HG03103 (cell line): ENCODE results near the gene HSPA1L.
"Not testable (repeated sequence)": the region's sequence is repeated elsewhere in the genome, so short reads cannot be mapped to it uniquely, and the experiment has no call there.

Experiments
- ATAC-seq: cut with Tn5 transposase; IDR thresholded peaks from one replicate; pipeline ENCODE4 v1.9.1; 2021; ENCODE audit warnings: low read depth; ENCODE audit not compliant: unreplicated experiment

Gene HSPA1L

DNA sequence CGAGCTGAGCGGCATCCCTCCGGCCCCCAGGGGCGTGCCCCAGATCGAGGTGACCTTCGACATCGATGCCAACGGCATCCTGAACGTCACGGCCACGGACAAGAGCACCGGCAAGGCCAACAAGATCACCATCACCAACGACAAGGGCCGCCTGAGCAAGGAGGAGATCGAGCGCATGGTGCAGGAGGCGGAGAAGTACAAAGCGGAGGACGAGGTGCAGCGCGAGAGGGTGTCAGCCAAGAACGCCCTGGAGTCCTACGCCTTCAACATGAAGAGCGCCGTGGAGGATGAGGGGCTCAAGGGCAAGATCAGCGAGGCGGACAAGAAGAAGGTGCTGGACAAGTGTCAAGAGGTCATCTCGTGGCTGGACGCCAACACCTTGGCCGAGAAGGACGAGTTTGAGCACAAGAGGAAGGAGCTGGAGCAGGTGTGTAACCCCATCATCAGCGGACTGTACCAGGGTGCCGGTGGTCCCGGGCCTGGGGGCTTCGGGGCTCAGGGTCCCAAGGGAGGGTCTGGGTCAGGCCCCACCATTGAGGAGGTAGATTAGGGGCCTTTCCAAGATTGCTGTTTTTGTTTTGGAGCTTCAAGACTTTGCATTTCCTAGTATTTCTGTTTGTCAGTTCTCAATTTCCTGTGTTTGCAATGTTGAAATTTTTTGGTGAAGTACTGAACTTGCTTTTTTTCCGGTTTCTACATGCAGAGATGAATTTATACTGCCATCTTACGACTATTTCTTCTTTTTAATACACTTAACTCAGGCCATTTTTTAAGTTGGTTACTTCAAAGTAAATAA lies 2.2 kb upstream of the HSPA1L start:
- not testable (repeated sequence) for ATAC-seq

DNA sequence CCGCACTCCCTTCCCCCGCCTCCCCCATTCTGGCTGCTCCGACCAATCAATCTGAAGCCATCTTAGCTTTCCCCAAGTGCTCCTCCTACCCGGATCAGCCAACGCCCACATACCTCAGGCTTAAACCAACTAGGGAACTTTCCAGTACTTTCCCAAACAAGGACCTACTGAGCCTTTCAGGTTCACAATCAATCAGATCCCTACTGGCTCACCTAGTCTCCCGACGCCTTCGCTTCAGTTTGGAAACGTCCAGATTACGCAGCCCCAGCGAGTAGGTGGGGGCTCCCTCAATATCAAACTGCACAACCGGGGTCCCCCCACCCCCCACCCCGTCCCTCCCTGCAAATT lies 432 bp downstream of the HSPA1L start:
- no peak for ATAC-seq

DNA sequence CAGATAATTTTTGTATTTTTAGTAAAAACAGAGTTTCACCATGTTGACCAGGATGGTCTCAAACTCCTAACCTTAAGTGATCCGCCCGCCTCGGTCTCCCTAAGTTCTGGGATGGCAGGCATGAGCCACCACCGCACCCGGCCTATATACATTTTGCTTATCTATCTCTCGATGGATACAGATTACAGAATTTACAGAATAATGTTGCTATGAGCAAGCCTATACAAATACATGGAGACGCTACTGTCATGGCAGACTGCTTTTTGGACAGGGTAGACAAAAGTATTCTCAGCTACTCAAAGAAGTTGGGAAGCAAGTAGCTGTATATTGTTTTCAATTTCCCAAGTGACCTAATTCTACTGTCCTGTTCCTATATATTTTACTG lies 1.6 kb downstream of the HSPA1L start:
- no peak for ATAC-seq

DNA sequence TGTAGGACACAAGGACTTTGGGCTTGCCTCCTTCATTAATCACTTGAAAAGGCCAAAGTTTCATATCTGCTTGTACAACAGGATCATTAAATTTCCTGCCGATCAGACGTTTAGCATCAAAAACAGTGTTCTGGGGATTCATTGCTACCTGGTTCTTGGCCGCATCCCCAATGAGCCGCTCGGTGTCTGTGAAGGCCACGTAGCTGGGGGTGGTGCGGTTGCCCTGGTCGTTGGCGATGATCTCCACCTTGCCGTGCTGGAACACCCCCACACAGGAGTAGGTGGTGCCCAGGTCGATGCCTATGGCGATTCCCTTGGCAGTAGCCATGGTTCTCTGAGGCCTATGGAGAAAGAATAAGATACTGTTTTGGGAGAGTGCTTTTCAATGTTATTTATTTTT lies 3.4 kb downstream of the HSPA1L start:
- no peak for ATAC-seq

DNA sequence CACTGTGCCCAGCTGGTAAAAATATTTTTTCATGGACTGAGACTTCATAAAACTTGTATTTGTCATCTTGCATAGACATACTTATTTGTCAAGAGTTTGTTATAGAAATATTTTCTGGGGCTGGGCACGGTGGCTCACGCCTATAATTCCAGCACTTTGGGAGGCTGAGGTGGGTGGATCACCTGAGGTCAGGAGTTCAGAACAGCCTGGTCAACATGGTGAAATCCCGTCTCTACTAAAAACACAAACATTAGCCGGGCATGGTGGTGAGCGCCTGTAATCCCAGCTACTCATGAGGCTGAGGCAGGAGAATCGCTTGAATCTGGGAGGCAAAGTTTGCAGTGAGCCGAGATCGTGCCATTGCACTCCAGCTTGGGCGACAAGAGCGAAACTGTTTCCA lies 6.5 kb downstream of the HSPA1L start:
- not testable (repeated sequence) for ATAC-seq

DNA sequence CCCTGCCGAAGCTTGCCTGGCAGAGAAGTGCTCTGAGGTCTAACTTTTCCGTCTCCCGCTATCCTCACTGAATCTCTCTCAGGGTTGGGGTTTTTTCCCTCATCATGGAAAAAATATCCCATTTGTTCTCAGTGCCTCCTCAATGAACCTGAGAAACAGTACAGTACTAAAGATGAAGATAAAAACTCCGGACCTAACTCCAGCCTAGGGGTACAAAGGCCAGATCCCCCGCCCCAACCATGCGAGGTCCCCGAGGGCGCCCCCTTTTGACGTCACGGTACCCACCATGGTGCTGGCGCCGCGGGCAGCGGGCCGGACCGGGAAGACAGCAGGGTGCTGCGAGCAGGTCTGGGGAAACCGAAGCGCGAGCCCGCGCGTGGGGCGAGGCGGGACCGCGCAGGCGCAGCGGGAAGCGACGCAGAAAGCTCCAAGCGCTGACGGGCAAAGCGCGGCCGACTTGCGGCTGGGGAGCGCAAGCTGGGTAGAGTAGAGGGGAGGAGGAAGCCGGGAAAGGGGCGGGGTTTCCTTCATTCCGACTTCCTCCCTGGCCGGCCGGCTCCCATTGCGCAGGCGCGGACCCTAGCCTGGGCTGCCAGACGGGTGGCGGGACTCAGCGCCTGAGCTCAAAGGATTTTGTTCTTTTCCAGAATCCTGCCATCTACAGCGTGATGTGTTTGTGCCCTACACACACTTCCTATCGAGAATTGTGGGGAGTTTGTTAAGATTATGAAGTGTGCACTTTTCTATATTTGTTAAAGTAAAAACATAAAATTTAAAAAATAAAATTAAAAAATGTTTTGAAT lies 8.4 kb downstream of the HSPA1L start, which contains the start of gene LSM2:
Gene LSM2 (minus strand): TSS at position 497 of the 803 bp plus-strand sequence. CDS start 209 bp downstream, at position 288.
- peak; percentile 83 for ATAC-seq

DNA sequence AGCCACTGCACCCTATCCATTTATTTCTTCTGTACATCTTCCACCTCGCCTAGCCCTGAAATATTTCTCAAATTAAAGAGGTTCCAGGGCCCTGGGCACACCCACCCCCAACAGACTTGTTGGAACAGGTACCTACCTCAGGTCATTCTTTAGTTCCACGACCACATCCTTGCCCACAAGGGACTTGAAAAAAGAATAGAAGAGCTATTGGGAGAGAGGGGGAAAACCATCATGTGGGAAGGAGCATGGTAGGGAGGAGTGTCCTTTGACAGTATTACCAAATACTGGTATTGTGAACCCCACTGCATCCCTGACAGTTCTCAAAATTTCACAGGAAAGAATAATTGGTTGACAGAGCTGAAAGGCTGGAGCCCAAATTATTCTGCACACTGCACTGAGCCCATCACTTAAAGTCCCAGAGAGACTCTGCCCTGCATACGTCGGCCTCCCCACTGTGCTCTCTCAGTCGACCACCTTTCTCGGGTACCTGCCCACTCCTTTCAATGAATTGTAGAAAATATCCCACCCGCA lies 9.1 kb downstream of the HSPA1L start:
- ATAC-seq = no peak

DNA sequence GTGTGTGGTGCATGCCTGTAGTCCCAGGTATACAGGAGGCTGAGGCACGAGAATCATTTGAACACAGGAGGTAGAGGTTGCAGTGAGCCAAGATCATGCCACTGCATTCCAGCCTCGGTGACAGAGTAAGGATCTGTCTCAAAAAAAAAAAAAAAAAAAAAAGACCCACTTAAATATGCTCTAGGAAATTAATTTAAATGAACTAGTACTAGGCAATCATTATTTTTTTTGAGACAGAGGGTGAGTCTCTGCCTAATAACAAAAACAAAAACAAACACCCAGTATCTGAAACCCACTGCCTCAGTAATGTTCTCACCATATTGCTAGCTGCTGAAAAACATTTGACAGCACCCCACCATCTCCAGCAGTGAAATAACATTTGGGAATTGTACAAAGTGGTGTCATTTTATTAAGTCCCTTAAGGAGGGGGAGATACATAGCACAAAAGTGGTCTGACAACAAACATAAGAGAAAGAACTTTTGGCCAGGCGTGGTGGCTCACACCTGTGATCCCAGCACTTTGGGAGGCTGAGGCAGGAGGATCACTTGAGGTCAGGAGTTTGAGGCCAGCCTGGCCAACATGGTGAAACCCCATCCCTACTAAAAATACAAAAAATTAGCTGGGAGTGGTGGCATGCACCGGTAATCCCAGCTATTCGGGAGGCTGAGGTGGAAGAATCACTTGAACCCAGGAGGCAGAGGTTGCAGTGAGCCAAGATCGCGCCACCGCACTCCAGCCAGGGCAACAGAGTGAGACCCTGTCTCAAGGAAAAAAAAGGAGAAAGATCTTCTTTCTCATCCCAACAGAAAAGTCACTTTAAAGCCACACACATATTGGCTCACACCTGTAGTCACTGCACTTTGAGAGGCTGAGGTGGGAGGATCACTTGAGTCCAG lies 13.8 kb downstream of the HSPA1L start:
- ATAC-seq = not testable (repeated sequence)

DNA sequence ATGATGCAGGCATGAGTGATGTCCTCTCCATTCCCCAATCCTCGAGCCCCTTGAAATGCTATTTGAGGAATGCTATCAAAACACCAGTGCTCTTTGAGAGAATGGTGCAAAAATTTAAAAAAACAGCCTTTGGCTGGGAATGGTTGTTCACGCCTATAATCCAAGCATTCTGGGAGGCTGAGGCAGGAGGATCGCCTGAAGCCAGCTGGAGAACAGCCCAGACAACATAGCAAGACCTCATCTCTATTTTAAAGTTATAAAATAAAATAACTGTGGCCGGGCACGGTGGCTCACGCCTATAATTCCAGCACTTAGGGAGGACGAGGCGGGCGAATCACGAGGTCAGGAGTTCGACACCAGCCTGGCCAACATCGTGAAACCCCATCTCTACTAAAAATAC lies 15.3 kb downstream of the HSPA1L start:
- no peak for ATAC-seq

DNA sequence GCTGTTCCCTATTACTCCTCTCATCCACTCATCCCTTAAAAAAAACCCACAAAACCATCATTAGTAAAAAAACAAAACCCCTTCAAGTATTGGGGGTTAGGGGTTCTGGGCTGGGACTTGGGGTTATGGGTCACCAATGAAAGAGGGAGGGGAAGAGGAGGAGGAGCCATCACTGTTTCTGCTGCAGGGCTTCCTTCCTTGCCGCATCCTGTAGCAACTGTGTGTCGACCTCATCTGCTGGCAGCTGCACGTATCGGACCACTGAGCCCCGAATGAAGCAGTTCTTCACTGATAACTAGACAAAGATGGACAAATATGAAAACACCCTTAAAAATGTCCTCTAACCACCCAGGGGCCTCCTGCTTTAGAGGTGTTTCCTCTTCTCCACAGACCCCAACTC lies 17.5 kb downstream of the HSPA1L start:
- no peak for ATAC-seq

DNA sequence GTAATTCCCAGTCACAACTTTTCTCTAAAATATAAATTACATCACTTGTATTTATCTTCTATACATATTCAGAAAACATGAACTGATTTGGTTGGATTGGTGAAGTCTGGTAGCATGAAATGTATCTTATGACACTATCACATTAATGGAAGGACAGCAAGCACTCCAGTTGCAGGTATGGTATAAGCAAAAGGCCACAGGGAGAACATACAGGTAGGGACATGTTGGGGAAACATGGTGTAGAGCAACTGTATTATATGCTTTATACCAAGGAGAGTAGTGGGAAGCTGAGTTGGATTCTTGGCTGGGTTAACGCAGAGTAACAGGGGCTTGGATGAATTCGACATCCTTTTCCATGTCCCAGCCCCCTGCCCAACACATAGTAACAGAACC lies 18.1 kb downstream of the HSPA1L start:
- no peak for ATAC-seq

DNA sequence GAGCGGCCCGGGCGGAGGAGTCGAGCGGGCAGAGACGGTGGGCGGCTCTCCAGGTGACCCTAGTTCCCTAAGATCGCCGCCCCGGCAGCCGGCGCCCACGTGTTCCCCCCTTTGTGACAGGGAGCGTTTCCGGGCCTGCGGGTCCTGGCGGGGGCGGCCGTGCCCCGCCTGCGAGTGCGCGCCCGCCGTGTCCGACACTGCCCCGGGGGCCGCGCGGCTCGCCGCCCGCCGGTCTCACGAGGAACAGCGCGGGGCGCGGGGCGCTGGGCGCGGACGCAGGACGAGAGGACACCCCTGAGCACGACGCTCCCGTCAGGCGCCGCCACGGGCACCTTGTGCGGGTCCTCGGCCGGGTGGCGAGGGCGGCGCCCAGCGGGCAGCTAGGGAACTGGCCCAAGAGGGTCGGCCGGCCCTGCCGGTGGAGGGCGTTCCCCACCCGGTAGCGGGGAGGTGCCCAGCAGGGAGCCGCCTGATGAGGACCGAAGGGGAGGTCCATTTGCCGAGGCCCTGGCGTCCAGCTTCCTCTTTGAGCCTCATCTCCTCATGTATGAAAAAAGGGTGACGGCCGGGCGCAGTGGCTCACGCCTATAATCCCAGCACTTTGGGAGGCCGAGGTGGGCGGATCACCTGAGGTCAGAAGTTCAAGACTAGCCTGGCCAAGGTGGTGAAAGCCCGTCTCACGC lies 19.3 kb downstream of the HSPA1L start, which contains the start of gene VARS1:
Gene VARS1 (minus strand): TSS at position 137 of the 683 bp plus-strand sequence. CDS start 535 bp downstream, outside the sequence.
- peak; percentile 63 for ATAC-seq

DNA sequence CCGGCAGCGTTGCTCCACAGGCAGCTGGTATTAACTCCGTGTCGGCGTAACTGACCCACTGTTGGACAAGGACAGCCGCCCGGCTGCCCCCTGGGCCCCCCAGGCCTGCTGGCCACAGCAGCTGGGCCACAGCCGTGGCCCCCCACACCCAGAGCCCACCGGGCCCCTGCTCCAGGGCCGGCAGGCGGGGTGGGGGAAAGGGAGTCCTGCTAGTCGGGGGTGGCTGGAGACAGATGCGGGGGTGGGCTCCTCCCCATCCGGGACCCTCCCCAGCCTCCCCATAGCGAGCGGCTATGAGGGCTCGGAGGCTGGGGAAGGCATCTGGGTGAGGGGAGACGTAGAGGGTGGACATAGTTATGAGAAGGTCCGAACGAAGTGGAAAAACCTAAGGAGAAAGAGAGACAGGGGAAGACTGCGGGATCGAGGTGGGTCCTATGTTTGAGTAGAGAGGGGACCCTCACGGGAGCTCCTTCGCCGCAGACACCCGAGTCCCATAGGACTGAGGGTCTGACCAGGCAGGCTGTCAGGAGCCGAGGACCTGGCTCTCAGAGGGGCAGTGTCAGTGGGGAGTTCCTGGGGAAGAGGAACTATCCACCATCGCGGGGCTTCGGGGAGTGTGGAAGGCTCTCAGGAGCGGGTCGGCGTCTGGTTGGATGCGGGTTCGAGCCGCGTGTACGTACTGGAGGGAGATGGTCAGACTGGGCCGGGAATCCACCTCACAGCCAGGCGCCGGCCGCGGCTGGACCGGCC lies 20.0 kb downstream of the HSPA1L start:
- ATAC-seq = no peak

DNA sequence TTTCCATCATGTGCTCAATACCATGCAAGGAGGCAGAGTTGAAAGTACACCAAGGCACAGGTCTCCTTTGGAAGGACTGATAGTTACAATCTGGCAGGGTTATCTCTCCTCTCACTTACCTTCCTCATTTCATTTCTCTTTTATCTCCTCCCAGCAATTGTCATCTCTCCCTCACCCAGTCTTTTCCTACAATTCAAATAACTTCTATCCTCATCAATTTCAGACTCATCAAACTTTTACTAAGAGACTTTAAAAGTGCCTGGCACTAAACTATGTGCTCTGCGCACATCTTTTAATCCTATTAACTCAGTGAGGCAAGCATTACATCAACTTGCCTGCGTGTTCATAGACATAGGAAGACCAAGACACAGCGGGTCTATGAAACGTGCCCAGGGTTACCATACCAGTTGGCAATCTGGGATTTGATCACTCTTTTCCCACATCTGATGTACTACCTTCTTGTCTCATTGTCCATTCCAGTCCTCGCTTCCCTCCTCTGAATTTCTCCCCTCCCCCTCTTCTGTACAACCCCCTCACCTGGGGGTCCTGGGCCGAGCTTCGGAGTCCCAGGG lies 20.7 kb downstream of the HSPA1L start:
- no peak for ATAC-seq

DNA sequence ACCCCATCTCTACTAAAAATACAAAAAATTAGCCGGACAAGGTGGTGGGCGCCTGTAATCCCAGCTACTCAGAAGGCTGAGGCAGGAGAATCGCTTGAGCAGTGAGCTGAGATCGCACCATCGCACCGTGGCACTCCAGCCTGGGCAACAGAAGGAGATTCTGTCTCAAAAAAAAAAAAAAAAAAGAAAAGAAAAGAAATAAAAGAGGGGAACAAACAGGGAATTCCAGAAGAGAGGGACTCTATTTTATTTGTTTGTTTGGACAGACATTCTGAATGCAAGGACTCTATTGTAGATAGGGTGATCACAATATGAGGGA lies 21.2 kb downstream of the HSPA1L start:
- not testable (repeated sequence) for ATAC-seq

DNA sequence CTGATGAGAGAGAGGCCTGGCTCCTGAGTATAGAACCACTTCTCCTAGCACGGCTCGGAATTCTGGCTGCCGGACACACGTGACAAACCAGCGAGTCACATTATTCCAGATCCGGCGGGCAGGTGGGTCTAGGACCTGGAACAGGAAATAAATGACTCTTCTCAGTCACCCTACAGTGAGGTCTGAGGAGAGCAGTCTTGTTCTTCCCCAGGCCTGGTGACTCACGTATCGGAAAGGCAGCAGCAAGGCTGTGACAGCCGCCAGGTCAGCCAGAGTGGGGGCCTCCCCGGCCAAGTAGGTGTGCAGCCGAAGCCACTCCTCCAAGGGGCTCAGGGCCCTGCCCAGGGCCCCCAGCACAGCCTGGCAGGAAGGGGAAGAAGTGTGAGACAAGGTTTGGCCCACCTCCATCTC lies 22.3 kb downstream of the HSPA1L start:
- no peak for ATAC-seq

DNA sequence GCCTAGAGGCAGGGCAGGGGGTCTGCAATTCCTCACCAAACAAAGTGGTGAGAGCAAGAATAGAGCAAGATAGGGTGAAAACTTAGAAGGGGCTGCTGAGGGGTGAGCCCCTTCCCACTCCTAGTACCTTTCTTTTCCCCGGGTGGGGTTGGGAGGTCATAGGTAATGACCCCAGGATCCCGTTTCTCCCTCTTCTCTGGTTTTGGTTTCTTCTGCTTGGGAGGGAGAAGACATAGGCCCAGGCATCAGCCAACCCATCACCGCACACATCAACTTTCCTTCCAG lies 23.1 kb downstream of the HSPA1L start:
- no peak for ATAC-seq

DNA sequence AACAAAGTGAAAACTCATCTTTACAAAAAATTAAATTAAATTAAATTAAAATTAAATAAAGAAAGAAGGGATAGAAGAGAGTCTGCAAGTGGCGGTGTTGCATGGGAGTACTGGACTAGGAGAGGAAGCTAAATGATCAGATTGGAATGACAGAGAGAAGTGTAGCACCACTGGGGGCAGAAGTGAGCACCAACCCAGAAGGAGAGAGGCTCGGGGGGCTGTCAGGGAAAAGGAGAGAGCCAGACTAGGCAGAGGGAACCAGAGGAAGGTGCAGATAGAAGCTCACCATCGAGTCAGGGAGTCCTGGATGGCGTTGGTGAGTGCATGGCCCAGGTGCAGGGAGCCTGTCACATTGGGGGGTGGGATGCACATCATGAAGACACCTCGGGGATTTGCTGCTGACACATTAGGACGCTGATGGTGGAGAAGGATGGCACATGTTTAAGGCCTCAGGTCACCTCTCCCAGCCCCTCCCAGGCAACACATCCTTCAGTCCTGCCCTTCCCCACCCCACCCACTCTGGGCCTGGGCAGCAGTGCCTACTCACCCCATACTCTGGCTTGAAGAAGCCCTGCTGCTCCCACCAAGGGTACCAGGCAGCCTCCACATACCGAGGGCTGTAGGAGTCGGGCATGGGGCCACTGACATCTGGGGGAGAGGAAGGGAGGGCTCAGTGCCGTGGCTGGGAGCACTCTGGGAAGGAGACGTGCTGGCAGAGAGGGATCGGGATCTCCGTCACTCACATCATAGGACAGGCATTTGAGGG lies 23.6 kb downstream of the HSPA1L start:
- no peak for ATAC-seq

DNA sequence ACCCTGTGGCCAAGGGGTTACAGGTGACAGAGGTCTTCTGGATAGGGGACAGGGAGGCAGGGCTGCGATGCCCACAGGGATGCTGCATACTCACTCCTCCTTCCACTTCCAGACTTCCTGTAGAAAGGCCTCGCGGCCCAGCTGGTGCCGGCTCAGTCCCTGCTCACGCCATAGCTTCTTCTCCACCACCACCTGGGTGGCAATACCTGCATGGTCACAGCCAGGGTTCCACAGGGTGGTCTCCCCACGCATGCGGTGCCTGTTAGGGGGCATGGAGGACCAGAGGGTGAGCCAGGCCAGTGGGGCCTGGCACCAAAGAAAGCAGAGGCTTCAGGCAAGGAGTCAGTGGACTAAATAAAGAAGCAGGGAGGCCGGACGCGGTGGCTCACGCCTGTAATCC lies 29.6 kb downstream of the HSPA1L start:
- ATAC-seq = no peak
